GM12874 (cell line): ENCODE measurements around the gene A2M.

Source experiments
- CTCF ChIP-seq: IDR thresholded peaks from 2 replicates; pipeline ENCODE4 v1.5.1; 2011; ENCODE audit warnings: low read depth, mild to moderate bottlenecking, control low read depth, low read length, moderate library complexity; ENCODE audit not compliant: insufficient read depth

Gene A2M

DNA sequence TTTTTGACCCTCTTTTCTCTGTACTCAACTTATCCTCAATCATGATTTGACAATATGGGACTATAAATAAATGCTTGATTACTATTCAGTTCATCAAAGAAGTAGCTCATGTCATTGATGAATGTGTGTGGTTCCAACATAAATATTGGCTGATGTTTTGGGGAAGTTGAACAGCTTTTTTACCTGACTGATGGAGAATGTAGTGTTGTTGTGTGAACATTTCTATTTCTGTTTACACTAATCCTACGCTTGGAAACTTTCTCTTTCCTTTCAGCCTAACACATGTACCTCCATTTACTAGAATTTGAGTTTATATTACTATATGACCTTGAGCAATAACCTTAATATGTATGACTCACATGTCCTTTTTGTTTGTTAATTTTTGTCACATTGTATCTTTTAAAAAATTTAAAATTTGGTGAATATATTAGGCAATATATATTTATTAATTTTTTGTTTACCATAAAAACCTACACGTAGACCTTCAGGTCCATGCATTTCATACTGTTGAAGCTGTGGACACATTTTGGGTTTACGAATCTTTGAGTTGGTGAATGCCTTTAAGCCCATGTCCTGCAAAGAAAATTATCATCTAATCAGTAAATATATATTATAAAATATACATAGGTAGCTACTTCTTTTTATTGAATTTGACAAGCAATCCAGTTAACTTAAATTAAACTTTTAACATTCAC lies 21.1 kb downstream of the A2M start:
- no peak for TF ChIP-seq CTCF

DNA sequence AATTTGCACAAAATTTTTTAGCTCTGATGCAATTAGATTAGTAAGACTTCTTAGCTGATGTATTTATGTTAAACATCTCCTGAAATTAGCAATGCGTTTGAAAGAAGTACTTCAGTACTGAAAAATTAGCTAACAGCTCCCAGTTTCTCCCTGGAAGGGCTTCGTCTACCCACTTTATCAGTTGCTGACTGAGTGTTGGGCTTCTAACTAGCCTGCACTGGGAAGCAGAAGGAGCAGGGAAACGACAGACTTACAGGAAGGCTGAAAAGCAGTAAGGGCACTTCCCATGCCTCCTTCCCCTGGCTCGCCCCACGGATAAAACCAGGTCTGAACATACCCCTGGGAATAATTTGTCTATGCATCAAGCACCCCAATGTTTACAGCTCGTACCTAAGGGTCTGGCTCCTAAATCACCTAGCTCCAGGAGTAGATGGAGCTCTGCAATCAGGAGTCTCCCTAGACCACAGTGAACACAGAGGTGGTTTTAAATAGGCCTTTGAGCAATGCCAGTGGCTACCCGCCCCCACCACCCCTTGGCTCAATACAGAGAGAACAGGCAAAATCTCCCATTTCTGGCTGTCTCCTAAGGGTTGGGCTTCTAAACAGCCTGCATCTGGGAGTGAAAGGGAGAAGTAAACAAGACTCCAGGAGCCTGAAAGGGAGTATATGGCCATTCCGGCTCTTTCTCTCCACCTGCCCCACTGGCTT lies 23.7 kb downstream of the A2M start:
- TF ChIP-seq CTCF, result no peak

DNA sequence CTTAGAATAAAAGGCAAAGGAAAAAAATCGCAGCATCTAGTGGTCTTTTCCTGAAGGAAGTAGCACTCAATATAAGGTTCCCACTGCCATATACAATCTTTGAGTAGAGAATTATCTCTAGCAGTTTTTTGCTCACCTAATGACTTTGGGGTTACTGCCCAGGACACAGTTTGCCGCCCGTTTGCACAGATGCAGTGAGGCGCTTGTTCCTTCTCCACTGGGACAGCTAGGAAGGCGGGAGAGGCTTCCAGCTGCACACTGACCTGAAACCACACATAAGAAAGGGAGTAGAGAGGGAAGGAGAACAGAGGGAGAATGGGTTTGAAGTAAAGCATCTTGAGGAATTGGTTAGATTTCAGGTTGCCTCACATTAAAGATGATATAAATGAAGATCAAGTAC lies 25.5 kb downstream of the A2M start:
- no peak for TF ChIP-seq CTCF

GRCh38 chr12:9087087-9087835 lies 28.5 kb downstream of the A2M start:
- no peak for TF ChIP-seq CTCF

GRCh38 chr12:9086087-9086486 lies 29.6 kb downstream of the A2M start:
- TF ChIP-seq CTCF, result no peak

DNA sequence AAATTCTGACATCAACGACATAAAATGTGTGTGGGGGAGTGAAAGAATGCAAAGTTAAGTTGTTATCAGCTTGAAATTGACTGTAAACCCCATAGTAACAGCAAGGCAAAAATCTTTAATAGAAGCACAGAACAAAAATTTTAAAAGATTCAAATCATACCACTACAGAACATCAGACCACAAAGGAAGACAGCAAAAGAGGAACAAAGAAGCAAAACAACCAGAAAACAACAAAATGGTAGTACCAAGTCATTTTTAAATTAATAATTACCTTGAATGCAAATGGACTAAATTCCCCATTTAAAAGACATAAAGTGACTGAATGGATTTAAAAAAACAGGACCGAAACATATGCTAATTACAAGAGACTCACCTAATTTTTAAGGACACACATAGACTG lies 31.3 kb downstream of the A2M start:
- TF ChIP-seq CTCF, result no peak

DNA sequence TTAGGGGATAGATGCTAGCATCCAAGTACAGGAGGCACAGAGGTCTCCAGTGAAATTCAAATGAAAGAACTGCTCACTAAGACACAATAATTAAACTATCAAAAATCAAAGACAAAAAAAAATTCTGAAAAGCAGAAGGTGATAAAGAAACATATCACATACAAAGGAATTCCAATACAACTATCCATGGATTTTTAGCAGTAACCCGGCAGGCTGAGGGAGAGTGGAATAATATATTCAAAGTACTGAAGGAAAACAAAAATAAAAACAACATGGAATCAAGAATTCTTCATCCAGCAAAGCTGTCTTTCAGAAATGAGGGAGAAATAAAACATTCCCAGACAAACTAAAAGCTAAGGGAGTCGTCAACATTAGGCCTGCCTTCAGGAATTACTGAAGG lies 31.9 kb downstream of the A2M start:
- TF ChIP-seq CTCF, result no peak
